GM19397 (cell line): ENCODE results near the gene GAGE12C.
"Not testable (repeated sequence)": the region's sequence is repeated elsewhere in the genome, so short reads cannot be mapped to it uniquely, and the experiment has no call there.

Source experiments
- ATAC-seq: cut with Tn5 transposase; IDR thresholded peaks from one replicate; pipeline ENCODE4 v1.9.1; 2021; ENCODE audit warnings: mild to moderate bottlenecking, moderate library complexity; ENCODE audit not compliant: unreplicated experiment

The GAGE12C gene

GRCh38 chrX:49531877-49532276, at the start of gene GAGE12C:
Gene GAGE12C (plus strand): TSS chrX:49532177. CDS start chrX:49533332, 1,155 bp downstream.
- ATAC-seq, result not testable (repeated sequence)

GRCh38 chrX:49541433-49541832, 9.5 kb downstream of the GAGE12C start, which contains the start of gene GAGE12D:
Gene GAGE12D (plus strand): TSS chrX:49541733. CDS start chrX:49542888, 1,155 bp downstream.
- ATAC-seq, result not testable (repeated sequence)

GRCh38 chrX:49550989-49551388, 19.0 kb downstream of the GAGE12C start, which contains the start of gene GAGE12E:
Gene GAGE12E (plus strand): TSS chrX:49551289. CDS start chrX:49552444, 1,155 bp downstream.
- ATAC-seq, result not testable (repeated sequence)

- ATAC-seq, result not testable (repeated sequence)
These were observed 28.6 kb downstream of the GAGE12C start, which contains the start of gene GAGE12F for GRCh38 chrX:49560542-49560941. Gene GAGE12F (plus strand): TSS chrX:49560842. CDS start chrX:49561997, 1,155 bp downstream.

- ATAC-seq, result not testable (repeated sequence)
These were observed 36.8 kb downstream of the GAGE12C start for GRCh38 chrX:49568728-49569127.

GRCh38 chrX:49569152-49569551, 37.2 kb downstream of the GAGE12C start:
- ATAC-seq, result not testable (repeated sequence)

GRCh38 chrX:49570100-49570499, 38.1 kb downstream of the GAGE12C start, which contains the start of gene GAGE12G:
Gene GAGE12G (plus strand): TSS chrX:49570400. CDS start chrX:49571555, 1,155 bp downstream.
- not testable (repeated sequence) for ATAC-seq

- ATAC-seq, result not testable (repeated sequence)
These were observed 47.7 kb downstream of the GAGE12C start, which contains the start of gene GAGE12H for GRCh38 chrX:49579649-49580048. Gene GAGE12H (plus strand): TSS chrX:49579949. CDS start chrX:49581104, 1,155 bp downstream.
